RWPE2 (cell line): ENCODE data around the gene ECE2.

Experiments used
- ATAC-seq: fragments of 200-7000 bp; cut with Tn5 transposase; 3 replicates; pipeline ENCODE4 v1.9.1; 2021; ENCODE audit warnings: low read depth
- DNase-seq: peaks from one replicate; pipeline ENCODE4 v3.0.0-alpha.2; 2020; ENCODE audit warnings: low spot score
- H3K27ac ChIP-seq: fragments of 450-650 bp; 2 replicates; pipeline ENCODE4 v1.5.1; 2017; ENCODE audit warnings: mild to moderate bottlenecking; ENCODE audit not compliant: poor library complexity, severe bottlenecking
- H3K27me3 ChIP-seq: fragments of 250-450 bp; sonication (Bioruptor Pico); 2 replicates; pipeline ENCODE4 v1.5.1; 2021; ENCODE audit warnings: mild to moderate bottlenecking, moderate library complexity; ENCODE audit not compliant: insufficient read depth, poor library complexity, severe bottlenecking
- H3K36me3 ChIP-seq: fragments of 250-450 bp; sonication (Bioruptor Pico); 2 replicates; pipeline ENCODE4 v1.5.1; 2020; ENCODE audit warnings: low read depth, mild to moderate bottlenecking, moderate library complexity
- H3K4me1 ChIP-seq: fragments of 250-450 bp; sonication (Bioruptor Pico); 2 replicates; pipeline ENCODE4 v1.5.1; 2021; ENCODE audit warnings: mild to moderate bottlenecking, moderate library complexity; ENCODE audit not compliant: insufficient read depth, poor library complexity, severe bottlenecking
- H3K4me3 ChIP-seq: fragments of 250-450 bp; sonication (Bioruptor Pico); 2 replicates; pipeline ENCODE4 v1.5.1; 2021; ENCODE audit warnings: mild to moderate bottlenecking, moderate library complexity; ENCODE audit not compliant: severe bottlenecking
- H3K9me3 ChIP-seq: fragments of 250-450 bp; sonication (Bioruptor Pico); 2 replicates; pipeline ENCODE4 v1.5.1; 2021; ENCODE audit warnings: mild to moderate bottlenecking, moderate library complexity; ENCODE audit not compliant: severe bottlenecking
- TF ChIP-seq, protein P1 (sequence below): fragments of 450-650 bp; IDR thresholded peaks from one replicate; pipeline ENCODE4 v1.5.1; 2017; ENCODE audit warnings: mild to moderate bottlenecking, moderate library complexity; ENCODE audit not compliant: poor library complexity, severe bottlenecking

The ECE2 gene

DNA sequence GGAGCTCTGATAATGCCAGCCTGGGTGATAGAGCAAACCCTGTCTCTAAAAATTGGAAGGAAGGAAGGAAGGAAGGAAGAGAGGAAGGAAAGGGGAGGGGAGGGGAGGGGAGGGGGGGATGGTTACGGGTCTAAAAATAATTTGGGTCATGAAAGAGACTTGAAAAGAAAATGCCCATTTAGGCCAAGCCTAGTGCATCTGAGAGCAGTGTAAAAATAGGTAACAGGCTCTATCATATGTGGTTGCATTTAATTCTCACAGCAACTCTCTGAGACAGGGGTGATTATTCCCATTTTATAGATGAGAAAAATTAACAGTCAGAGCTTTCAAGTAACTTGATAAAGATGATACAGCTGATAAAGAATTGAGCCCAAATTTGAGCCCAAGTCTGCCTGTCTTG is 3.6 kb upstream of the ECE2 start:
- Histone ChIP-seq H3K4me3 (no peak overlapping the region), H3K4me1 (no peaks in the 10 kb centered on the region), H3K27me3 (peaks cover 18% of the 10 kb centered on the region), H3K27ac (no peak overlapping the region), H3K9me3 (no peaks in the 10 kb centered on the region), H3K36me3 (no peaks in the 10 kb centered on the region)
- DNase-seq (no peak), ATAC-seq (no peak)
- TF ChIP-seq, protein P1, sequence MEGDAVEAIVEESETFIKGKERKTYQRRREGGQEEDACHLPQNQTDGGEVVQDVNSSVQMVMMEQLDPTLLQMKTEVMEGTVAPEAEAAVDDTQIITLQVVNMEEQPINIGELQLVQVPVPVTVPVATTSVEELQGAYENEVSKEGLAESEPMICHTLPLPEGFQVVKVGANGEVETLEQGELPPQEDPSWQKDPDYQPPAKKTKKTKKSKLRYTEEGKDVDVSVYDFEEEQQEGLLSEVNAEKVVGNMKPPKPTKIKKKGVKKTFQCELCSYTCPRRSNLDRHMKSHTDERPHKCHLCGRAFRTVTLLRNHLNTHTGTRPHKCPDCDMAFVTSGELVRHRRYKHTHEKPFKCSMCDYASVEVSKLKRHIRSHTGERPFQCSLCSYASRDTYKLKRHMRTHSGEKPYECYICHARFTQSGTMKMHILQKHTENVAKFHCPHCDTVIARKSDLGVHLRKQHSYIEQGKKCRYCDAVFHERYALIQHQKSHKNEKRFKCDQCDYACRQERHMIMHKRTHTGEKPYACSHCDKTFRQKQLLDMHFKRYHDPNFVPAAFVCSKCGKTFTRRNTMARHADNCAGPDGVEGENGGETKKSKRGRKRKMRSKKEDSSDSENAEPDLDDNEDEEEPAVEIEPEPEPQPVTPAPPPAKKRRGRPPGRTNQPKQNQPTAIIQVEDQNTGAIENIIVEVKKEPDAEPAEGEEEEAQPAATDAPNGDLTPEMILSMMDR: no peak

DNA sequence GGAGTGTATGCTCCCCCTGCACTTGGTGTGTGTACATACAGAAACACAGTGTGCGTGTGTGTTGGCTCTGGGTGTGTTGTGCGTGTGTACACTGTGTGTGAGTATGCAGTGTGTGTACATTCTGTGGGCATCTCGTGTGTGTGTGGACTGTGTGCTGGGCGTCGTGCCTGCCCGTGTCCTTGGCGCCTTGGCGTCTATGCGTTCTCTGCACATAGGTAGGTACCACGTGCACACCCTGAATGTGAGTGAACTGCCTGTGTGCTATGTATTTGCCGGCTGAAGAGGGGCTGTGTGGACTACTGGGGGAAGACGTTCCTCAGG is 481 bp upstream of the ECE2 start:
- ATAC-seq: no peak; the same call in 2 of the 3 replicates
- H3K4me3 ChIP-seq: no peak overlapping the region
- TF ChIP-seq, protein P1: no peak

DNA sequence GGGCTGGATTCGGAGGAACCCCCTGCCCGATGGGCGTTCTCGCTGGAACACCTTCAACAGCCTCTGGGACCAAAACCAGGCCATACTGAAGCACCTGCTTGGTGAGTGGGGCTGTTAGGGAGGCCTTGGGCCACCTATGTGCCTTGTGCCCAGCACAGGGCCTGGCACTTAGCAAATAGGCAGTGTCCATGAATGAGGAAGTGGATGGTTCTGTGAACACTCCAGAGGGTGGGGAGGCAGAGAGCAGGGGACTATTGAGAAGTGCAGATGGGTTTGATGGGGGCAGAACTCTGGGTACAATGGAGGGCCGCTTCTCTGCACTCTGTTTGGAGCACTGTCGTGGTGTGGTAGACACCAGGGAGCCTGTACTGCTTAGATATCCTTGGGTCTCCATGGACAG is 1.5 kb downstream of the ECE2 start:
- Histone ChIP-seq H3K27me3 (peaks cover 18% of the 10 kb centered on the region), H3K27ac (no peak overlapping the region)
- TF ChIP-seq, protein P1: no peak

More for the DNA sequence above, 481 bp upstream of the ECE2 start:
- DNase-seq: no peak
- Histone ChIP-seq H3K4me1 (no peaks in the 10 kb centered on the region), H3K36me3 (no peaks in the 10 kb centered on the region), H3K27me3 (peaks cover 18% of the 10 kb centered on the region), H3K9me3 (no peaks in the 10 kb centered on the region), H3K27ac (no peak overlapping the region)

DNA sequence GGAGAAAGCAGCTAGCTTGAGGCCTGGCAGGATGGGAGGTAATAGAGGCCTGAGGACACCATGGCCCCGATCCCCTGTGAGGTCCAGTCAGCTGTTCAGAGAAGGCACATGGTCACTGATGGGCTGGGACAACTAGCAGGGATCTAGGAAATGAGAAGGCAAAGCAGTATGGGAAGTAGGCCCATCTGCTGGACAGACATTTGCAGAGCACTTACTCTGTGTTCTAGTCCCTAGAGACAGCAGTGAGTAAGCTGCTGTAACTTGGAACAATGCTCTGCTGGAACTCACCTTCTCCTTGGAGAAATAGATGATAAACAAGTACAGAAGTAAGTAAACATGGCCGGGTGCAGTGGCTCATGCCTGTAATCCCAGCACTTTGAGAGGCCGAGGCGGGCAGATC is 7.1 kb downstream of the ECE2 start:
- no peaks in the 10 kb centered on the region for H3K27me3 ChIP-seq
- no peak overlapping the region for H3K4me3 ChIP-seq
- no peaks in the 10 kb centered on the region for H3K9me3 ChIP-seq
- H3K27ac ChIP-seq: no peak overlapping the region
- H3K36me3 ChIP-seq: no peaks in the 10 kb centered on the region
- no peak for ATAC-seq
- TF ChIP-seq, protein P1: no peak
- no peak for DNase-seq
- no peaks in the 10 kb centered on the region for H3K4me1 ChIP-seq

More for the DNA sequence above, 1.5 kb downstream of the ECE2 start:
- DNase-seq (no peak), ATAC-seq (0 out of 3 replicates have a peak, but pooled peaks have one; percentile 17)
- no peak overlapping the region for H3K4me3 ChIP-seq
- H3K36me3 ChIP-seq: no peaks in the 10 kb centered on the region
- no peaks in the 10 kb centered on the region for H3K4me1 ChIP-seq
- no peaks in the 10 kb centered on the region for H3K9me3 ChIP-seq

DNA sequence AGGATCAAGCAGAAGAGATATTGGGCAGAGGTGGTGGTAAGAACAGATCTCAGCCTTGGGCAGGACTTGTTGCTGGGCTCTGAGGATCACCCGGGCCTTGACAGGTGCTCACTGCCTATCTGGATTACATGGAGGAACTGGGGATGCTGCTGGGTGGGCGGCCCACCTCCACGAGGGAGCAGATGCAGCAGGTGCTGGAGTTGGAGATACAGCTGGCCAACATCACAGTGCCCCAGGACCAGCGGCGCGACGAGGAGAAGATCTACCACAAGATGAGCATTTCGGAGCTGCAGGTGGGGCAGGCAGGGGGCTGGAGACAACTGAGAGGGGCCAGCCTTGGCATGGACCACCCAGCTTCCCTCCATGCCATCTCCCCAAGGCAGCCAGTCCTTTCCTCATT is 7.9 kb downstream of the ECE2 start:
- no peaks in the 10 kb centered on the region for H3K9me3 ChIP-seq
- H3K27me3 ChIP-seq: no peaks in the 10 kb centered on the region
- H3K4me3 ChIP-seq: no peak overlapping the region
- no peaks in the 10 kb centered on the region for H3K36me3 ChIP-seq
- ATAC-seq (no peak), DNase-seq (no peak)
- H3K27ac ChIP-seq: no peak overlapping the region
- no peaks in the 10 kb centered on the region for H3K4me1 ChIP-seq
- TF ChIP-seq, protein P1: no peak
